GM21576 (cell line): ENCODE measurements around the gene MAST3.

Experiments
- ATAC-seq: cut with Tn5 transposase; IDR thresholded peaks from one replicate; pipeline ENCODE4 v1.9.1; 2021; ENCODE audit warnings: mild to moderate bottlenecking, moderate library complexity; ENCODE audit not compliant: unreplicated experiment

Gene MAST3

DNA sequence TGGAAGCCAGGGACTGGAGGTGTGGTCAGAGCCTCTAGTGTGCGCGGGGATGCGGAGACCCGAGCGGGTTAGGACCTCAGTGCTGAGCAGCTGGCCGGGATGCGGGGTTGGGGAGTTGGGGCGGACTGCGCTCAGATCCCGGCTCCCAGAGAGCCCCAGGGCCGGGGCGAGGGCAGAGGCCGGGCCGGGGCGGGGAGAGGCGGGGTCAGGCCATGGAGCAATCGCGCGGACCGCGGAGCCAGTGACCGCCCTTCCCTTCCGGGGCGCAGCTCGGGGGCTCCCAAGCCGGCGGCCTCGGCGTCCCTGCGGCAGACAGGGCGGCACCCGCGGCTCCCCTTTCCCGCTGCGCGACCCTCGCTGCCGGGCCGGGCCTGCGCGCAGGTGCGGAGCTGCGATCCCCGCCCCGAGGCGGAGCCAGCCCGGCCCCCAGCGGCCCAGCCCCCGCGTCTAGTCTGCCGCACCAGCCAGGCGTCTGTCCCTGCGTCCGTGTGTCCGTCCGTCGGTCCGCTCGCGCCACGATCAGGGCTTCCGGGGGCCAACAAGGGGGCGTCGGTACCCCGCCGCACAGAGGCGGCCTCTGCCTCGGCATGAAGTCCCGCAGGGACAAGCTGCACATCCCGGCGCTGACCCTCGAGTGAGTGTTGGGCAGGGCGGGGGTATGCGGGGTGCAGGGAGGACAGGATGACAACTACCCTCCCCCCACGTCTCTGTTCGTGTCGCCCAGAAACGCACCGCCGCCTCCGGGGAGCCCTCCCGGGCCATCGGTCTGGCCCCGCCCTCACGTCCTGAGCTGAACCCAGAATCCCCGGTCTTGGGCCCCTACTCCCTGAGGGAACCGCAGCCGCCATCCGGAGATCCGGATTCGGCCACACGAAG, 12.4 kb downstream of the MAST3 start:
- ATAC-seq: no peak

DNA sequence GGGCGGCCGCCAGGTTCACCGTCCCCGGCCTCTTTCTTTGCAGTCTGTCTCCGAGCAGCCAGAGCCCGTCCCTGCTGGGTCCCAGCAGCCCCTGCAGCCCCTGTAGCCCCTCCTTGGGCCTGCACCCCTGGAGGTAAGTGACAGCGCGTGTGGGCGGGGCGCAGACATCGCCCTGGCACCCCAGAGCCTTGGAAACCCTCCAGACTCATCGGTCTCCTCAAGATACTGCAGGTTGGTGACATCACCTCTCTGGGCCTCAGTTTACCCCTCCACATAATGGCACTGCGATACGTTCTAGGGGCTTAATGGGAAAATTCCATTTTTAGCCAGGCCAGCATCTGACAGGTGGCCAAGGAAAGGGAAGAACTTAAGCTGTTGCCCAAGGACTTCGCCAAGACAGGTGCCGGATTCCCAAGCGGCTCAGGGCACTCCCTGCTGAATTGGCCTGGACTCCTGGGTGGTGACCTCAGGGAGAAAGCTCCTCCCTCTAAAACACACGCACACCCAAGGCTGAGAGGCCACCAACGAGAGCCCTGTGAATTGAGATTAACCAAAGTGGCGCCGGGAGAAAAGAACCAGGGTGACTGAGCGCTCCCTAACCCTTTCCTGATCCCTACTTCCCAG, 13.1 kb downstream of the MAST3 start:
- ATAC-seq: no peak

DNA sequence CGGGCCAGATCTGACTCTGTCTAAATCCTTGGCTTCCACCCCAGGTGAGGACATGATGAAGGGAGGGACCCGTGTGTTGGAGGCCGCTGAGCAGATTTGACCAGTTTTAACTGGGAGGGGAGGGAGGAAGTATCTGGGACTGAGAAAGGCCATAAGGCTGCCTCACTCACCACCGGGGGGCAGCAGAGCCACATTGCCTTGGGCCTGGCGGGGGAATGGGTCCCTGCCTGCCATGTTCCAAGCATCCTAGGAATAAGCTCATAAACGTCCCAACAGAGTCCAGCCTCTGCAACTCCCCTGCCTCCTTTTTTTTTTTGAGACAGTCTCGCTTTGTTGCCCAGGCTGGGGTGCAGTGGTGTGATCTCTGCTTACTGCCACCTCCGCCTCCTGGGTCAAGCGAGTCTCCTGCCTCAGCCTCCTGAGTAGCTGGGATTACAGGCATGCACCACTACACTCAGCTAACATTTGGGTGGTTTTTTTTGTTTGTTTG, 15.5 kb downstream of the MAST3 start:
- ATAC-seq: peak; percentile 33

DNA sequence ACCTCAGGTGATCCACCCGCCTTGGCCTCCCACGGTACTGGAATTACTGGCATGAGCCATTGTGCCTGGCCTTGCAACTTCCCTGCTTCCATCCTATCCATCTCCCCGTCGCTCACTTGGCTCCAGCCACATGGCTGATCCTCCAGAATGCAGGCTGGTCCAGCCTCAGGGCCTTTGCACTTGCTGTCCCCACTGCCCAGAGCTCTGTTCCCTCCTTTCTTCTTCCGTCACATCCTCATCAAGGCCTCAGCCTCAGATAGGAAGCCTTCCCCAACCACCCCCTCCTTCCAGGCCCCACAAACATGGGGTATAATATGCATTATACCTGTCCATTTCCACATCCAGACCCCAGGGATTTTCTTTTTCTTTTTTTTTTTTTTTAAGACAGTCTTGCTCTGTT, 16.2 kb downstream of the MAST3 start:
- ATAC-seq: no peak

DNA sequence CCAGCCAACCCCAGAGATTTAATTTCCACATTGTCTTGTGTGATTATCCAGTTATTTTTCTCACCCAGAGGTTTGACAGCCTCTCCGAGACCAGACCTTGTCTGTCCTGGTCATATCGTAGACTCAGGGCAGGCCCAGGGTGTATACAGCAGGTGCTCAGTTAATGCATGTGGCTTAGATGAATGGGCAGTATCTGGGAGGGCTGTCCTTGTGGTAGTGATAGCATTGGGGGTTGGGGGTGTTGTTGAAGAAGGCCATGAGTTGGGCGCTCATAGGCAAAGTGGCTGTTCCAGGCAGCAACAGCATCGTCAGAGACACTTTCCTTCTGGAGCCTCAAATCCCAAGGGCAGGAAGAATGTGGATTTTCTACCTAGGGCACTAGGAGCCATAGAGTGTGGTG, 16.9 kb downstream of the MAST3 start:
- ATAC-seq: no peak

DNA sequence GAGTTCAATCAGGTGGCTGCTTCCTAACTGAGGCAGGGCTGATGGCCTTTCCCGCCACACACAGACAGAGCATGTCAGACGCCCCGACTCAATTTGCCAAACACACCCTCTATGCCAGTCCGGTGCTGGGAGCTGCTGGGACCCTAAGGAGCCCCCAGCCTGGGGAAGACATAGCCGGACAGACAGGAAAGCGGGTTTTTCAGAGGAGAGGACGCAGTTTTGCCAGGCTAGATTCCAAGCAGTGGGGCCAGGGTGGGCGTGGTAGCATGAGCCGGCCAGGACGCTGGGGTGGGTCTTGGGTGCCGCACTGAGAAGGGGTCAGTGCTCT, 19.8 kb downstream of the MAST3 start:
- ATAC-seq: no peak

DNA sequence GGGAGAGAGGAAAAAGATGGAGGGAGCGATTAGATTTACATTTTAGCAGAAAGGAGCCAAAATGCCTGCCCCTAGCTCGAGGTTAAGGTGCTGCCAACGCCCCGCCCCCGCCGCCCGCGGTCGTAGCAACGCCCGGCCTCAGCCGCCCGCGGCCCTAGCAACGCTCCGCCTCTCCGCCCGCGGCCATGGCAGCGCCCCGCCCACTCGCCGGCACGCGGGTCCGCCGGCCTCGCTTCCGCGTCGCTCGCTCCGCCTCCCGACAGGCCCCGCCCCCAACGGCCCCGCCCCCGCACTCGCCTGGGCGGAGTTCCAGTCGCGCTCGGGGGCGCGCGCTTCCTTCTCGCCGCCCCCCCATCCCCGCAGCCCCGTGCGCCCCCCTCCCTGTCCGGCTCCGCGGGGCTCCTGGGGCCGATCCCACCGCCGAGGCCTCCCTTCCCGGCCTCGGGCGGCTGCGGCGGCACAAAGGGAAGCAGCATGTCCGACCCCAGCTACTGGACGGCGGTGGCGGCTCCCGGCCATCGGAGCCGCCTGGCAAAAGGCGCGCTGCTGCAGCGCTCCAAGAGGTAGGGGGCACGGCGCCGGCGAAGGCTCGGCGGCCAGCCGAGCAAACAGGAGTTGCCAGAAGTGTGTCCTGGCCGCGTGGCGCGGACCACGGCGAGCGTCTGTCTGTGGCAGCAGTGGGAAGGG, 20.3 kb downstream of the MAST3 start:
- peak; percentile 54 for ATAC-seq

DNA sequence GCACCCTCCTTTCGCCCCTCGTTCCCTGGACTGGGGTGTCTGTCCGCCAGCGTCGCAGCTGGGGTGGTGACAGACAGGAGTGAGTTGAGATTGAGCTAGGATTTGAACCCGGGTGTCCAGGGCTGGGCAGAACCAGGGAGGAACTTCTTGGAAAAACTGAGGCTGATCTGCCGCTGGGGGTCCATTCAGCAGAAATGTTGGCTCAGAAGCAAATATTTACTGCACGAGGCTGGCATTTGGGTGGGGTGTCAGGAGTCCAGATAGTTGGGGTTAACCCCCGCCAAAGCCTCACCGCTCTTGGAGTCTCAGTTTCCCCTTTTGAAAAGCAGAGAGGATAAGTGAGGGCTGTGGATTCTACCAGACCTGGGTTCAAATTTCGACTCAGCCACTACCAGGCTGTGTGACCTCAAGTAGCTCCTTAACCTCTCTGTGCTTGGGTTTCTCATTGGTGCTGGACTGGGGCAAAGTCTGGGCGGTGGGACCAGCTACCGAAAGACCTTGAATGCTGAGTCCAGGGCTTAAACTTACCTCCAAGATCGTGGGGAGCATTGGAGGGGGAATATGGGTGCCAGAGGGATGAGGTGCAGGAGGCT, 20.9 kb downstream of the MAST3 start:
- ATAC-seq: no peak

DNA sequence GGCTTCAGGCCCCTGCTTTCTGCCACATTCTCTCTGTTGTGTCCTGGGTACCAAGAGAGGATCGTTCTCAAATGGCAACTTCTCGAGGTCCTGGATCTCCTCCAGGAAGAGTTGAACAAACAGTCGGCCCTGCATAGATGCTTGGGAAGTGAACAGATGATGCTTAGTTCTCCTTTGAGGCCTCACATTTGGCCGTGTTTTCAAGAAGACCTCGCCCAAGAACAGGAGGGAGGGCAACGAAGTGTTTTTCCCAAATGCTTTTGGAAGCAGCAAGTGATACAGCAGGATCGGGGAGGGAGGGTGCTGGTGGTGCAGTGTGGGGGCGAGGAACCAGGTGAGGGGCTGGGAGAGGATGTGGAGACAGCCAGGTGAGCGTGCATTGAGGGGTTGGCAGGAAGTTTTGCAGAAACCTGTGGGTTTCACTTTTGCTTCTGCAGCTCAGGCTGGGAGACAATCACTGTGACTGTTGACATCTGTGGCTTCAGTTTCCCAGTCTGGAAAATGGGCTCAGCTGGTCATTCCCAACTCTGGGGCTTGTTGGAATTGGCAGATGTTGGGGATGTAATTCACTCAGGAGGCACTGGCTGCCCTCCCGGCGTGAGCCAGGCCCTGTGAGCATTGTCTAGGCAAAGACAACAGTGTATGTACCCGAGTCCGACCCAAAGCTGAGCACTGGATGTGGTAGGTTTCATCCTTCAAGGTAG, 21.6 kb downstream of the MAST3 start:
- ATAC-seq: no peak

DNA sequence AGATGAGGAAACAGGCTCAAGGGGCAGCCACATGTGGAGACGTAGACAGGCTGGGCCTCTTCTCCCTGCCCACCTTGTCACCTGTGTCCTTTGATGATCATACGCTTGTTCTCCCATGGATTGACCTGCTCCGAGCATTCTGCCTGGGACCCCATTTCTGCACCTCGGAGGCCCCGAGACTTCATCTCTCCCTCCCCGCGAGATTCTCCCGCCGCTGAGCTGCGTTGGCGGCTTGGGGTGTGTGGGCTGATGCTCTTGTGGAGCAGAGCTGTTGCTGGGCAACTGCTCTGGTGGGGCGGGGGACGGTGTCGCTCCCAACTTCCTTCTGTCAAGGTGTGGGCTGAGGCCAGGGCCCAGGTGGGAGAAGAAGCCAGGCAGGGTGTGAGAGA, 22.1 kb downstream of the MAST3 start:
- ATAC-seq: no peak

DNA sequence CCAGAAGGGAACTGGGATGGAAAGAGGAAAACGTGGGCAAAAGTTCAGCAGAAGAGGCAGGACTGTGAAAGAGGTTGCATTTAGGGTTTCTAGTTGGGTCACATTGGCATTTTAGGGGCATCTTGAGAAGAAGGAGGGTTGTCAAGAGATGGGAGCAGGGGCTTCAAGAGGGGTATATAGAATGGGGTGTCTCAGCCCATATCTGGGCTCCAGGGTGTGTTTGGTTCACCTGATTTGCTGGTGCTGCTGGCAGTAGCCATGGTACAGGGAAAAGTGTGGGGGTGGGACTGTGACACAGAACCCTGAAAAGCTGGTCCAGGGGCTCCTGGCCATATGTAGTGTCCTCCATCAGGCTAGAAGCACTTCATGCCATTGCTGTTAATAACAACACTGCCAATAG, 22.5 kb downstream of the MAST3 start:
- ATAC-seq: no peak

DNA sequence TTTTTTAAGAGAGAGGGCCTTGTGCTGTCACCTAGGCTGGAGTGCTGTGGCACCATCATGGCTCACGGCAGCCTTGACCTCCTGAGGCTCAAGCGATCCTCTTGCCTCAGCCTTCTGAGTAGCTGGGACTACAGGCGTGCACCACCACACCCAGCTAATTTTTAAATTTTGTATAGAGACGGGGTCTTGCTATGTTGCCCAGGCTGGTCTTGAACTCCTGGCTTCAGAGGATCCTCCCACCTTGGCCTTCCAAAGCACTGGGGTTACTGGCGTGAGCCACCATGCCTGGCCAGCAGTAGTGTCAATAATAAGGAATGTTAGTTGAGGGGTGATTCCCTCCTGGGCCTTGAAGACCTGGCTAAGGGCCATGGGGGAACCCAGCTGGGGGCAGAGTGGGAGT, 23.6 kb downstream of the MAST3 start:
- no peak for ATAC-seq

DNA sequence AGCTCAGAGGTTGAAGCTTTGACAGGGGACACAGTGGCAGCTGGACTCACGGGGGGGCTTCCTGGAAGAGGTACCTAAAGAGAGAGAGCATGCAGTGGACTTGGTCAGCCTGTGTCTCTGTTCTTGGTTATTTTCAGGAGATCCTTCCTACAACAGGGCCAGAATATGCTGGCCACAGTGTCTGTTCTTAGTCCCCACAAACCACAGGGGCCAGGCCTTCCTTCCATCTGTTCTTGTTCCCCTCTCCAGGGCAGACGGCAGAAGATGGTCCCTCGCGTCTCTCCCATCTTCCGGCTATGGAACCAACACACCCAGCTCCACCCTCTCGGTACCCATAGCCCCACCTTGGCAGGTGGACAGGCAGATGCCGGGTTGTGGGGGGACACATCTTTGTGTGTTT, 24.8 kb downstream of the MAST3 start:
- no peak for ATAC-seq

DNA sequence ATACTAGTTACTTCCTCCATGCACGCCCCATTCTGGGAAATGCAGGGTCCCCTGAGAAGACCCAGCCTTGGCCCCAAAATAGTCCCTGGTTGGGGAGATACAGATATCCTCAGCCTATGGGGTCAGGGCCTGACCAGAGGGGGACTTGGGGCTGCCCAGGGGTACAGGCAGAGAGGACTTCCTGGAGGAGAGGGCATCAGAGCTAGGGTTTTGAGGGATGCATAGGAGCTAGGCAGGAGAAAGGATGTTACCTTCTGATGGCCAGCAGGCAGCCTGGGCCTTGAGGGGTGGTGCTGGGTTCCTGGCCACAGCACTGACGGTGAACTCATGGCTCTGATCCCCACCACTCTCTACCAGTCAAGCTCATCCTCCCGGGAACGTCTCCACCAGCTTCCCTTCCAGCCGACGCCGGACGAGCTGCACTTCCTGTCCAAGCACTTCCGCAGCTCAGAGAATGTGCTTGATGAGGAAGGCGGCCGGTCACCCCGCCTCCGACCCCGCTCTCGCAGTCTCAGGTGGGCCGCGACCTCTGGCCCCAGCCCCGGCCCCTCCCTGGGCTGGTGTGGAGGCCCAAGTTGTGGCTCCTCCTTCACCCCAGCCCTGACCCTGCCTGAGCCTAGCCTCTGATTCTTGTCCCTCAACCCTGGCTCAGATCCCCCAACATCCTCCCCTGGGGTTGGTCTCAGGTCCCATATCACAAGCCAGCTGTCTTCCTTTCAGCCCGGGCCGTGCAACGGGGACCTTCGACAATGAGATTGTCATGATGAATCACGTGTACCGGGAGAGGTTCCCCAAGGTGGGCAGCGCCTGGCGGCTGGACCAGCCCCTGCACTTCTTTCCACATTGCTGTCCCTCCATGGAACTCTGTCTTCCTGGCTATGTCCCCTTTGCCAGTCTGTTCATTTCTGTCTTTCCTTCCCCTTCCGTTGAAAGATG, 25.6 kb downstream of the MAST3 start:
- no peak for ATAC-seq

DNA sequence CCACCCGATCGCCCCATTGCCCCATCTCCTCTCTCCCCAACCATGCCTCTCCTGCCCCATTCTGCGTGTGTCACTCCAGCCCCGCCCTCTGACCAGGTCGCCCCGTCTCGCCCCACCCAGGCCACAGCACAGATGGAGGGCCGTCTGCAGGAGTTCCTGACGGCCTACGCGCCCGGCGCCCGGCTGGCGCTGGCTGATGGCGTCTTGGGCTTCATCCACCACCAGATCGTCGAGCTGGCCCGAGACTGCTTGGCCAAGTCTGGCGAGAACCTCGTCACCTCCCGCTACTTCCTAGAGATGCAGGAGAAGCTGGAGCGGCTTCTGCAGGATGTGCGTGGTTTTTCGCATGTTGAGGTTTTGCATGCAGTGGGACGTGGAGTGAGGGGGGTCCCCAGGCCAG, 26.2 kb downstream of the MAST3 start:
- ATAC-seq: no peak

DNA sequence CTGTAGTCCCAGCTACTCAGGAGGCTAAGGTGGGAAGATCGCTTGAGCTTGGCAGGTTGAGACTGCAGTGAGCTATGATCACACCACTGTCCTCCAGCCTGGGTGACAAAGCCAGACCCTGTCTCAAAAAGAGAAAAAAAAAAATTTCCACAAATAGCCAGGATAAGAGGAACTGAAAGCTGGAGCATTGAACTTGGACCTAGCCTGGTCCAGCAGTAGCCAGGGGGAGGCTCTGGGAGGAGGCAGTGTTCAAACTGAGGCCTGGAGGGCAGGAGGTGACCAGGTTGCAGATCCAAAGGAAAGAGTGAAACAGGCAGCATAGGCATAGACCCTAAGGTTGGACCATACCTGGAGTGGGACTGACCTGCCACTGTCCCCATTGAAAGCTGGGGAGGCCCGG, 28.5 kb downstream of the MAST3 start:
- no peak for ATAC-seq

DNA sequence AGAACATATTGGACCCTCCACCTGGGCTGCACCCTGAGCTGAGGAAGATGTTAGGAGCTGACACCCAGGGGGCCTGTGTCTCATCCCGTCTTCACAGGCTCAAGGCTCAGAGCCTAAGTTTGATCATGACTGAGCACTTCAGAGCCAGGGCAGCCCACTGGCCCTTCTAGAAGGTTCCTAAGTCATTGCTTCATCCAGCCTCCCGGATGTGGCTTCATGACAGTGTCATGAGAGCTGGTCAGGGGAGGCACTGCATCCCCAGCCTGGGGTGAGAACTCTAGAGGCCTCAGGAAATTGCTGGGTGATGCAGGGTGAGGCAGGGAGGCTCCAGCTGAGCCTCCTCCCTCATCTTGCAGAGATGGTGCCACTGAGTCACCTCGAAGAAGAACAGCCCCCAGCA, 30.5 kb downstream of the MAST3 start:
- ATAC-seq: no peak

DNA sequence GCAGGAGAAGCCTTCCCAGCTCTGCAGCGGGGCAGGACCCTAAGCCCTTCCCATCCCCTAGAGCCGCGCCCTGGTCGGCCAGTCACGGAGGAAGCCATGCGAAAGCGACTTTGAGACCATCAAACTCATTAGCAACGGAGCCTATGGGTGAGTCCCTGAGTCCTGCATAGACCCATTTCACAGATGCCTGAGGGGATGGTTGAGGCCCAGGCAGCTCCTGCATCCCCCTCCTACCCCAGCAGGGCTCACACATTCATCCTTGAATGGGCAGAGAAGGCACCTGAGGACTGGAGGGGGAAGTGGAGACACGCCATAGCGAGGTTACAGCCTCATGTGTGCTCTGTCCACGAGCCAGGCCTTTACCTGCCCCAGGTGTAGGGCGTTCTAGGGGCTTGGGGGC, 31.2 kb downstream of the MAST3 start:
- ATAC-seq: no peak

DNA sequence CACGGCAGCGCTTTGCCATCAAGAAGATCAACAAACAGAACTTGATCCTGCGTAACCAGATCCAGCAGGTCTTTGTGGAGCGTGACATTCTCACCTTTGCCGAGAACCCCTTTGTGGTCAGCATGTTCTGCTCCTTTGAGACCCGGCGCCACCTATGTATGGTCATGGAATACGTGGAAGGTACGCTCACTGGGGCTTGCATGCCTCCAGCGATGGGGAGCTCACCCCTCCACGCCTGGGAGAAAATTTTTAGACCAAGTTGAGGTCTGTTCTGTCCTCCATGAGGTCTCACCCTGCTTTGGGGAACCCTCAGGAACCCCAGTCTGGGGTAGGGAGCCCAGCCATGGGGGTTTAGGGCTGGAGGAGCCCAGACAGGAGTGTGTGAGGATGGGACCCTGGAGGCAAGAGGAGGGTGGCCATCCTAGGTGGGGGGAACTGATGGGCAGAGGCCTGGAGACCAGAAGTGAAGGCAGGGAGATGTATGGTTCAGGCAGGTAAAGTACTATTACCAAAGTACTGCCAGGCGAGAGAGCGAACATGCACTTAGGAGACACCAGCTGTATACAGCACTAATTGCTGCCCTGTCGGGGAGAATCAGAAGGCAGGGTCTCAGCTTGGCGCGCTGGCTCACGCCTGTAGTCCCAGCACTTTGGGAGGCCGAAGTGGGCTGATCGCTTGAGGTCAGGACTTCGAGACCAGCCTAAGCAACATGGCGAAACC, 33.1 kb downstream of the MAST3 start:
- ATAC-seq: no peak
